Osteocyte (in vitro differentiated cells): ENCODE results near the gene KCTD16. TPM values are rescaled to one million over a fixed set of nuclear protein-coding genes. Genes with fewer than 3 reads are reported as not detected.

ENCODE experiments used
- DNase-seq: peaks from one replicate; pipeline ENCODE4 v3.0.0; 2021; ENCODE audit warnings: mixed read lengths; ENCODE audit not compliant: unreplicated experiment; ENCODE audit errors: extremely low spot score
- H3K27ac Mint-ChIP-seq: one replicate; pipeline ENCODE4 v1.8.0; 2021; ENCODE audit warnings: mild to moderate bottlenecking, mixed read lengths; ENCODE audit not compliant: unreplicated experiment
- H3K27me3 Mint-ChIP-seq: one replicate; pipeline ENCODE4 v1.8.0; 2021; ENCODE audit warnings: mixed read lengths; ENCODE audit not compliant: unreplicated experiment
- H3K36me3 Mint-ChIP-seq: one replicate; pipeline ENCODE4 v1.8.0; 2021; ENCODE audit warnings: mixed read lengths; ENCODE audit not compliant: unreplicated experiment
- H3K4me1 Mint-ChIP-seq: one replicate; pipeline ENCODE4 v1.8.0; 2021; ENCODE audit warnings: mixed read lengths; ENCODE audit not compliant: unreplicated experiment
- H3K4me3 Mint-ChIP-seq: one replicate; pipeline ENCODE4 v1.8.0; 2021; ENCODE audit warnings: mild to moderate bottlenecking, moderate library complexity, mixed read lengths; ENCODE audit not compliant: unreplicated experiment
- H3K9me3 Mint-ChIP-seq: one replicate; pipeline ENCODE4 v1.8.0; 2021; ENCODE audit warnings: mixed read lengths; ENCODE audit not compliant: unreplicated experiment
- CTCF ChIP-seq: fragments of 200-600 bp; sonication (generic); IDR thresholded peaks from 2 replicates; pipeline ENCODE4 v1.5.0; 2021; ENCODE audit warnings: antibody characterized with exemption, mild to moderate bottlenecking, moderate library complexity
- total RNA-seq: library from RNA; stranded (reverse); gene quantifications from 2 replicates; pipeline ENCODE4 v1.2.1, GENCODE V29; 2021

KCTD16 gene
- total RNA-seq, 1 donor from 2014 or later, result 0.51 TPM

GRCh38 chr5:144418719-144419118 is 248.0 kb downstream of the KCTD16 start:
- DNase-seq, result no peak
- Mint-ChIP-seq H3K27ac (no peak overlapping the region), H3K4me3 (no peak overlapping the region), H3K36me3 (no peaks in the 10 kb centered on the region), H3K4me1 (no peaks in the 10 kb centered on the region), H3K27me3 (no peaks in the 10 kb centered on the region), H3K9me3 (peaks cover 5% of the 10 kb centered on the region)
- TF ChIP-seq CTCF, result no peak

- no peak overlapping the region for H3K4me3 Mint-ChIP-seq
- no peaks in the 10 kb centered on the region for H3K4me1 Mint-ChIP-seq
- H3K9me3 Mint-ChIP-seq, result peaks cover 5% of the 10 kb centered on the region
- no peak for DNase-seq
- no peak overlapping the region for H3K27ac Mint-ChIP-seq
- TF ChIP-seq CTCF, result no peak
- no peaks in the 10 kb centered on the region for H3K36me3 Mint-ChIP-seq
- H3K27me3 Mint-ChIP-seq, result no peaks in the 10 kb centered on the region
Measured at GRCh38 chr5:144421411-144421810, 250.7 kb downstream of the KCTD16 start.

- H3K27ac Mint-ChIP-seq, result no peak overlapping the region
- no peaks in the 10 kb centered on the region for H3K36me3 Mint-ChIP-seq
- DNase-seq, result no peak
- H3K4me1 Mint-ChIP-seq, result no peaks in the 10 kb centered on the region
- no peak for TF ChIP-seq CTCF
- H3K9me3 Mint-ChIP-seq, result no peaks in the 10 kb centered on the region
- no peak overlapping the region for H3K4me3 Mint-ChIP-seq
- no peaks in the 10 kb centered on the region for H3K27me3 Mint-ChIP-seq
Measured at GRCh38 chr5:144422018-144422727, 251.5 kb downstream of the KCTD16 start.

- no peak for TF ChIP-seq CTCF
- H3K4me1 Mint-ChIP-seq, result no peaks in the 10 kb centered on the region
- H3K36me3 Mint-ChIP-seq, result no peaks in the 10 kb centered on the region
- H3K4me3 Mint-ChIP-seq, result no peak overlapping the region
- H3K9me3 Mint-ChIP-seq, result no peaks in the 10 kb centered on the region
- H3K27ac Mint-ChIP-seq, result no peak overlapping the region
- DNase-seq, result no peak
- no peaks in the 10 kb centered on the region for H3K27me3 Mint-ChIP-seq
Measured at GRCh38 chr5:144427866-144428265, 257.2 kb downstream of the KCTD16 start.

GRCh38 chr5:144428326-144428725 is 257.7 kb downstream of the KCTD16 start:
- H3K27ac Mint-ChIP-seq, result no peak overlapping the region
- H3K4me3 Mint-ChIP-seq, result no peak overlapping the region
- H3K36me3 Mint-ChIP-seq, result no peaks in the 10 kb centered on the region
- H3K4me1 Mint-ChIP-seq, result no peaks in the 10 kb centered on the region
- no peaks in the 10 kb centered on the region for H3K9me3 Mint-ChIP-seq
- no peak for DNase-seq
- TF ChIP-seq CTCF, result no peak
- no peaks in the 10 kb centered on the region for H3K27me3 Mint-ChIP-seq
